Uterus (tissue), 2 donors: ENCODE data around the gene FBXL19.

Experiments
- POLR2A ChIP-seq, 2 donors: fragments of 450-650 bp; IDR thresholded peaks; one replicate each; pipeline ENCODE4 v1.6.1; 2016; ENCODE audit warnings: antibody characterized with exemption in 2 of 2, mild to moderate bottlenecking in 1 of 2, moderate library complexity in 1 of 2
- TF ChIP-seq, protein P1 (sequence below), 4 experiments: fragments of 200-600 bp in 2 of 4; fragments of 450-650 bp in 2 of 4; sonication (generic) in 2 of 4; IDR thresholded peaks; one replicate each; pipeline ENCODE4 v1.5.1; 2016 to 2019; ENCODE audit warnings: antibody characterized with exemption in 4 of 4, mild to moderate bottlenecking in 2 of 4, moderate library complexity in 1 of 4

GRCh38 chr16:30995927-30996323 is 72.6 kb downstream of the FBXL19 start:
- TF ChIP-seq POLR2A (IDR thresholded peaks at IDR 0.05): no peak
- TF ChIP-seq, protein P1, sequence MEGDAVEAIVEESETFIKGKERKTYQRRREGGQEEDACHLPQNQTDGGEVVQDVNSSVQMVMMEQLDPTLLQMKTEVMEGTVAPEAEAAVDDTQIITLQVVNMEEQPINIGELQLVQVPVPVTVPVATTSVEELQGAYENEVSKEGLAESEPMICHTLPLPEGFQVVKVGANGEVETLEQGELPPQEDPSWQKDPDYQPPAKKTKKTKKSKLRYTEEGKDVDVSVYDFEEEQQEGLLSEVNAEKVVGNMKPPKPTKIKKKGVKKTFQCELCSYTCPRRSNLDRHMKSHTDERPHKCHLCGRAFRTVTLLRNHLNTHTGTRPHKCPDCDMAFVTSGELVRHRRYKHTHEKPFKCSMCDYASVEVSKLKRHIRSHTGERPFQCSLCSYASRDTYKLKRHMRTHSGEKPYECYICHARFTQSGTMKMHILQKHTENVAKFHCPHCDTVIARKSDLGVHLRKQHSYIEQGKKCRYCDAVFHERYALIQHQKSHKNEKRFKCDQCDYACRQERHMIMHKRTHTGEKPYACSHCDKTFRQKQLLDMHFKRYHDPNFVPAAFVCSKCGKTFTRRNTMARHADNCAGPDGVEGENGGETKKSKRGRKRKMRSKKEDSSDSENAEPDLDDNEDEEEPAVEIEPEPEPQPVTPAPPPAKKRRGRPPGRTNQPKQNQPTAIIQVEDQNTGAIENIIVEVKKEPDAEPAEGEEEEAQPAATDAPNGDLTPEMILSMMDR (IDR thresholded peaks at IDR 0.05): no peak
